GM19240 (cell line): ENCODE measurements around the gene NXPH4.

Experiments
- DNase-seq: peaks from one replicate; pipeline ENCODE4 v3.0.0; 2011; ENCODE audit warnings: low spot score; ENCODE audit not compliant: insufficient read length

NXPH4 gene

DNA sequence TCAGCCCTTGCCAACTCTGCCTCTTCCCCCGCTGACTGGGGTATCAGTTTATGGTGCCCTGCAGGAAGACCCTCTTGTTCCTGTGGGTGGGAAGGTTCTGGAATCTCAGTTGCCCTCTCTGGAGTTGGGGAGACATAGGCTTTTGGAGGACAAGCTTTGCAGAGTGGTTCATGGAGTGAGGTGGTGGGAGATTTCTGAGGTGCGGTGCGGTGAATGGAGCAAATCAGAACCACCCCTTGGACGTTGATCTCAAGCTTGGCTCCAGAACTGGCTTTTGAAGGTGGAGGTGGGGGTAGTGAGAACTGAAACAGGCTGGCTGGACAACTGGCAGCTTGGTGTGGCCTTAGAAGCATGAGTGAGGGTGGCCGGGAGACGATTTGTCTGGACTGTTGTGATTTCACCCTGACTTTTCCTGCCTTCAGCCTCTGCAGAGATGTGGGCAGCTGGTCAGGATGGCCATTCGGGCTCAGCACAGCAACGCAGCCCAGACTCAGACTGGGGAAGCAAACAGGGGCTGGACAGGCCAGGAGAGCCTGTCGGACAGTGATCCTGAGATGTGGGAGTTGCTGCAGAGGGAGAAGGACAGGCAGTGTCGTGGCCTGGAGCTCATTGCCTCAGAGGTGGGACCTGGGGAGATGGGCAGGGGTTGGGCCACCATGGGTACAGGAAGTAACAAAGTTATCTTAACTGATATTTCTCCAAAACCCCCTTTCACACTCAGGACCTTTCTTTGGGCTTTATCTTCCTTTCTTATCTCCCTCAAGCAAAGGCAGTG, 14.0 kb downstream of the NXPH4 start:
- no peak for DNase-seq

GRCh38 chr12:57231276-57232021, 14.9 kb downstream of the NXPH4 start:
- no peak for DNase-seq

DNA sequence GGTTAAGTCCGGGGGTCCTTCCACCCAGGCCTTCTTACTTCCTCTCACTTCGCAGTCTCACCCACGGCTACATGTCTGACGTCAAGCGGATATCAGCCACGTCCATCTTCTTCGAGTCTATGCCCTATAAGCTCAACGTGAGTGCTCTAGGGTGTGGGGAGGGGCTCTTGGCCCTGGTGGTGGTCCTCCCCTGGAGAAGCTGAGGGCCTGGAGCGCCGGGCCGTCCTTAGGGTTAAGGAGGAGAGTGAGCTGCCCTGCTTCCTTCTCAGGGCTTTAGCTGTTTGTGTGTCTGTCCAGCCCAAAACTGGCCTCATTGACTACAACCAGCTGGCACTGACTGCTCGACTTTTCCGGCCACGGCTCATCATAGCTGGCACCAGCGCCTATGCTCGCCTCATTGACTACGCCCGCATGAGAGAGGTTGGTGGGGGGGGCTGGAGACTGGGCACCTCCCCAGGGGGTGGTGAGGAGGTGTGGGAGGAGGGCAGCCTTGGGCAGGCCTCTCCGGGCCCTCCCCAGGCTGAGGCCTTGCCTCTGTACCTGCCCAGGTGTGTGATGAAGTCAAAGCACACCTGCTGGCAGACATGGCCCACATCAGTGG, 15.7 kb downstream of the NXPH4 start:
- DNase-seq, result no peak

DNA sequence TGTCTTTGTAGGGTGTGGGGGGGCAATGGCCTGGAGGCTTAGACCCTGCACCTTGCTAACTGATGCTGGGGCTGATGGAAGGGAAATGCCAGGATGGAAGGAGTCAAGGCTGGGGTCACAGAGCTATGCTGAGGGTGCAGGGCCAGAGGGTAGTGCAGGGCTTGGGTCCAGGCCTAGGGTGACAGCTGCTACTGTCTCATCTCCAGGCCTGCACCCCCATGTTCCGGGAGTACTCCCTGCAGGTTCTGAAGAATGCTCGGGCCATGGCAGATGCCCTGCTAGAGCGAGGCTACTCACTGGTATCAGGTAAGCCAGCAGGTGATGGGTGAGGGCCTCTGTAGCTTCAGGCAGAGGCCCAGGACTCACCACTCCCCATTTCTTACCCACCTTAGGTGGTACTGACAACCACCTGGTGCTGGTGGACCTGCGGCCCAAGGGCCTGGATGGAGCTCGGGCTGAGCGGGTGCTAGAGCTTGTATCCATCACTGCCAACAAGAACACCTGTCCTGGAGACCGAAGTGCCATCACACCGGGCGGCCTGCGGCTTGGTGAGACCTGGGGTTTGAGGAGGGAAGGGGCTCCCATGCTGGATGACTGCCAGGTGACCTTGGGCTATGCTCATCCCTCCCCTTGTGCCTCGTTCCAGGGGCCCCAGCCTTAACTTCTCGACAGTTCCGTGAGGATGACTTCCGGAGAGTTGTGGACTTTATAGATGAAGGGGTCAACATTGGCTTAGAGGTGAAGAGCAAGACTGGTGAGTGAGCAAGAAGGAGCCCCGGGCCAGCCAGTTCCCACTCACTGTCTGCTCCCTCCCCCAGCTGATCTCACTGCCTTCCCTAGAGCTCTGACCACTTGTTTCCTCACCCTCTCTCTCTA, 17.0 kb downstream of the NXPH4 start:
- DNase-seq, result no peak

GRCh38 chr12:57234233-57234570, 17.6 kb downstream of the NXPH4 start:
- DNase-seq, result no peak

DNA sequence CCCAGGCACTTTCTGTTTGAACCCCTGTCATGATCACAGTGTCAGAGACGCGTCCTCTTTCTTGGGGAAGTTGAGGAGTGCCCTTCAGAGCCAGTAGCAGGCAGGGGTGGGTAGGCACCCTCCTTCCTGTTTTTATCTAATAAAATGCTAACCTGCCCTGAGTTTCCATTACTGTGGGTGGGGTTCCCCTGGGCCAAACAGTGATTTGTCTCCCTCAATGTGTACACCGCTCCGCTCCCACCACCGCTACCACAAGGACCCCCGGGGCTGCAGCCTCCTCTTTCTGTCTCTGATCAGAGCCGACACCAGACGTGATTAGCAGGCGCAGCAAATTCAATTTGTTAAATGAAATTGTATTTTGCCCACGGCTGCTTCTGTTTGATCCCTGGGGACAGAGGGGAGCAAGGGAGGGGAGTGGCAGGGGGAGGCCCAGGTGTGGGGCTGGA, 18.0 kb downstream of the NXPH4 start:
- no peak for DNase-seq

DNA sequence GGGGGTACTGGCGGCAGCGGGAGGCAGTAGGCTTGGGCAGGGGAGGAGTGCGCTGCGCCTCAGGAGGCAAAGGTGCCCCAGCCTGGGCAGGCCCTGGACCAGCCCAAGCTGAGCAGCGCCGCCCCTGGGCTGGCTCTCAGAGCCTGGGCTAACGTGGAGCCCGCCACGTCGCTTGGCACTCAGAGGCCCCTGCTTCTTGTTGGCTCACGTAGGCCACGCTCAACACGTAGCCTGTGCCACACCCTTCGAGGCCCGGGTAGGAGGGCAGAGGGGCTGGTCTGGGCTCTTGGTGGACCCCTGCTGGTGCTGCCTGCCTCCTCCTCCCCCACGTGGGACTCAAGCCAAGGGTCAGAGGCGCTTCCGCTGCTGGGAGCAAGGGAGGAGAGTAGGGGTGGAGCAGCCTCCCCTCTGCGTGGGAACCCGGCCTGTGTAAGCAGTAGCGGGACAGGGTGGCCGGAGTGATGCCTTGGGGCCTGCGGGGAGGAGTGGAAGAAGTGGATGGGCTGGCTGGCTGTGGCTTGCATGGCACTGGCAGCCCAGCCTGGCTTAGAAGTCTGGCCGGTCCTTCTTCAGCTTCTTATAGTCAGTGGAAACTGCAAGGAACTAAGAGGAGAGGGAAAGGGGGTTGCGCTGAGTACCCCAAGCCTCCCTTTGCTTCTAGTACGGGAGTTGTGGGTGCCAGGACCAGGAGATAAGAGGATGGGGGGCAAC, 18.6 kb downstream of the NXPH4 start:
- DNase-seq, result no peak

DNA sequence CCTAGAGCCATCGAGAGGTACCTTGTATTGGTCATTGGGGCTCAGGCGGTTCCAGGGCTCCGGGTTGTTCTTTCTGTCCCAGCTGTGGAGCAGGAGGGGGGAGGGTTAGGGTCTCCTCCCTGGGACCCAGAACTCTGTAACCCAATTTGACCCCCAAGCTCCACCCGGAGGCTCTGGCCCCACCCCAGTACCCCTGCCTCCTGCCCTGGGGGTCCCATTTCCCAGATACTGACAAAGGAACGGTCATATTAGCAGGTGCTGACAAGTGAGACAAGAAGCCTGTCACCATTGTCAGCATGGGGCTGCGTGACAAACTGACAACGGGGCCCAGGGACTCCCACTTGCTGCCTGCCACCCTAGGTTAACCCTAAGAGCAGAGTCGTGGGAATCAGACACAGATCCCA, 19.1 kb downstream of the NXPH4 start:
- no peak for DNase-seq

GRCh38 chr12:57236201-57236924, 19.8 kb downstream of the NXPH4 start:
- DNase-seq, result no peak

DNA sequence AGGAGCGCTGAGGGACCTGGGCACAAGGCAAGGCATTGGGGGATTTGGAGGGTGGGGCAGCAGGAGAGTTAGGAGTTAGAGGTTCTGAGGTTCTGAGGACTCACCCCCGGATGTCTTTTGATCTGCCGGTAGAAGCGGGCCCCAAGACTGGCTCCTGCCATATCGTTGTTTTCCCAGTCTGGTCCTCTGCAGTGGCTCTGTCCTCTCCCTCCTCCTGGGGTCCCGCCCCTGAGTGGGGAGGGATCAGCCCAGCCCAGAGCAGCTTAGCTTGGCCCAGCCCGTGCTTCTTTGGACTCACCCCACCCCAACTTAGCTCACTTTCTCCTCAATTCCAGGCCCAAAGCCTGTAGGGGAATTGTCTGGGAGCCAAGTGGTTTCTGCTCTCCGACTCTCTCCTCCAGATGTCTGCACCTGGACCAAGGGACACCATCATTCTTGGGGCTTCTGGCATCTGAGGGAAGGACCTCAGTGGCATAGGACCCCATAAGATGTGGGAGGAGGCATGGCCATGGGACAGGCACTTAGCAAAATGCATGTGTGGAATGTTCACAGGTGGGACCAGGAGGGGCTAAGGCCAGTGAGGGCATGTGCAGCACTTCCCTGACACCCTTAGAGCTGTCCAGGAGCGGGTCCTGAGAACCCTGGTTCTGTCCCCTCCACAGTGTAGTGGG, 20.5 kb downstream of the NXPH4 start:
- DNase-seq, result no peak

GRCh38 chr12:57237596-57237931, 21.0 kb downstream of the NXPH4 start:
- DNase-seq, result no peak

GRCh38 chr12:57237932-57238853, 21.6 kb downstream of the NXPH4 start:
- no peak for DNase-seq

- DNase-seq, result peak; percentile 89
These were observed 22.4 kb downstream of the NXPH4 start for GRCh38 chr12:57238854-57239554.

DNA sequence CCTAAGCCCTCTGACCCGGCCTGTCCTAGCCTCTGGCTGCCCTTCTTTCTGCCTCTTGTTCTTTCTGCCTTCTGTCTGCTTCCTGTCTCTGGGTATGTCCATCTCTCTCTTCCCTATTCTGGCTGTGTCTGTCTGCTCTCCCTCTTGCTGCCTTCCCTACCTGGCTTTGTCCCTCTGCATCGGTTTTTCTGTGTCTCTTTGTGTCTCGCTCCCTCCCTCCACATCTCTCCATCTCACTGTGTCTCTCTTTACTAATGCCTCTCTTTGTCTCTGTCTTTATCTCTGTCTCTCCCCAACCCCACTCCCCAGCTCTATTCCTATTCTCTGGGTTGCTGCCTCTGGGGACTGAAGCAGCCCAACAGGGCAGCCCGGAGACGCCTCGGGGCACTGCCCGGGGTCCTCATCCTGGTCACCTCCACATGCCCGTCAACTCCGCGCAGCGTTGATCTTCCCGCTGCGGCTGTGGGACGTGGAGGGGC, 23.0 kb downstream of the NXPH4 start:
- DNase-seq, result no peak

DNA sequence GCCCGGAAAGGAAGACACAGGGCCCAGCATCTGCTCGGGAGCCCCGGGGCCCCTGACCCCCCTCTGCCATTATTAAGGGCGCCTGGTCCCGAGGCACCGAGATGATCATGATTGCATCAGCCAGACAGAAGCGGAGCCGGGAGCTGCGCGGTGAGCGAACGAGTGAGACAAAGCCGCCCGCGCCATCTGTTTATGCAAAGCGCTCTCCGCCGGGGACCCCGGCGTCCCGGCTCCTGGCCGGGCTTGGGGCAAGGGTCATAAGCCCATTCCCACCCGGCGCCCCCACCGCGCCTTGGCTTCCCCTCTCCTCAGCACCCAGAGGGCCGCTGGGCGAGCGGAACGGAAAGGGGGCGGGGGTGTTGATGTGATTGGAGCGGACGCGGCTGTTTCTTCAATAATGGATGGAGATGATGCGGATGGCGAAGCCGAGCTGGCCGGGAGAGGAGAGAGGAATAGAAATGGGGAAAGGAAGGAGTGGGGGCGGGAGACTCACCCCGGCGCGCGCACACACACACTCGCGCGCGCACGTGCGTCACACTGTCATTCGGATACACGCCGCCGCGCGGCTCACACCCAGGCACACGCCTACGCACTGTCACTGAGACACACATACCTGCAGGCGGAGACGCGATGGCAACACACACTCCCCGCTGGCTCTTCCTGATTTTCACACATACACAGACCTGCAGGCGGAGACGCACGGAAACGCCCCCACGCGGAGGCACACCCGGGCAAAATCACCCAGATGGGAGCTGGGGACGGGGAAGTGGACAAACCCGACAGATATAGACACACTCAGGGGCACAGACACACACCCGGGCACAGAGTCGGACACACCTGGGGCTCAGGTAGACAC, 23.7 kb downstream of the NXPH4 start:
- no peak for DNase-seq

DNA sequence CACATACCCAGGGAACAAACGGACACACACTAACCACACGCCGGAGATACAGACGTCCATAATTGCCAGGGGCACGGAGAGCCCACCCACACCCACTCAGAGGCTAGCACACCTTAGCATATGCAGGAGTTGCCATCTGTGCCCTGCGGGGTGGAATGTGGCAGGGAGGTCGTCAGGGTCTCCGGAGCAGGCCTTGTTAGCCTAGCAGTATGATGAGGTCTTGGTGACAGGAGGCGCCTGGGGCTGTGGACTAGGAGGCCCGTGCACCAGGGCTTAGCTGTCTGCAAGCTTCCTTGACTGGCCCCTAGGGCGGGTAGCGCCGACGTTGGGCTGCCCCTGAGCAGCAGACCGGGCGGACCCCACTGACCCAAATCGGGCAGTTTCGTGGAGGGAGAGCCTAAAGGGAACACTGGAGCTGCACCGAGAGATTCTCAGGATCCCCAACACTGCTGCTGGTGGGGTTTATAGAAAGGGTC, 24.4 kb downstream of the NXPH4 start:
- no peak for DNase-seq
